Fibroblast of skin of right quadriceps (primary cell): ENCODE measurements around the gene PTPRN2.
"Not testable (repeated sequence)": the region's sequence is repeated elsewhere in the genome, so short reads cannot be mapped to it uniquely, and the experiment has no call there.

Experiments
- DNase-seq: peaks from one replicate; pipeline ENCODE4 v3.0.0-alpha.2; 2013

Gene PTPRN2

DNA sequence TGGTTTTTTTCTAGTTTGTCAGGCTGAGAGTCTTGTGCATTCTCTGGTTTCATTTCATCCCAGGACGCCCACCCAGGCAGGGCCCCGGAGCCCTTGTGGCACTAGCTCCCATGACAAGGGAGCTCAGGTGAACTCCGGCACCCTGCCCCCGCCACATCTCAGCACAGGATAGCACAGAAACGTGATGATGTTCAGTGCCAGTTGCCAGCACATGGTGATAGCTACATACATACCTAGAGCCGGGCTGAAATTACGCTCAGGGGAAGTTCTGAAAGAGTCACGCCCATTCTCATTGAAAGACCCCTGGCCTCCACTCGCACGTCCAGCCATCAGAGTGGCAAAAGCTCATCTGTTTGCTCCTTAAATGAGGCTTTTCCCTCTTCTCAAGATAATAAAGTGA lies 273.7 kb downstream of the PTPRN2 start:
- DNase-seq: no peak

GRCh38 chr7:158312789-158313188 lies 274.8 kb downstream of the PTPRN2 start:
- no peak for DNase-seq

DNA sequence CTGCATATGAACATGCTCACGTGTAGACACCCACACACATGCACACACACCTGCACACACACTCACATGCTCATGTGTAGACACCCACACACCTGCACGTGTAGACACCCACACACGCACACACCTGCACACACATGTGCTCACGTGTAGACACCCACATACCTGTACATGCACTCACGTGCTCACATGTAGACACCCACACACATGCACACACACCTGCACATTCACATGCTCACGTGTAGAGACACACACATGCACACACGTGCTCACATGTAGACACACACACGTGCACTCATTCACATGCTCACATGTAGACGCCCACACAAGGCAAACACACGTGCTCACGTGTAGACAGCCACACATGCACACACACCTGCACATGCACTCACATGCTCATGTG lies 275.8 kb downstream of the PTPRN2 start:
- DNase-seq: no peak

DNA sequence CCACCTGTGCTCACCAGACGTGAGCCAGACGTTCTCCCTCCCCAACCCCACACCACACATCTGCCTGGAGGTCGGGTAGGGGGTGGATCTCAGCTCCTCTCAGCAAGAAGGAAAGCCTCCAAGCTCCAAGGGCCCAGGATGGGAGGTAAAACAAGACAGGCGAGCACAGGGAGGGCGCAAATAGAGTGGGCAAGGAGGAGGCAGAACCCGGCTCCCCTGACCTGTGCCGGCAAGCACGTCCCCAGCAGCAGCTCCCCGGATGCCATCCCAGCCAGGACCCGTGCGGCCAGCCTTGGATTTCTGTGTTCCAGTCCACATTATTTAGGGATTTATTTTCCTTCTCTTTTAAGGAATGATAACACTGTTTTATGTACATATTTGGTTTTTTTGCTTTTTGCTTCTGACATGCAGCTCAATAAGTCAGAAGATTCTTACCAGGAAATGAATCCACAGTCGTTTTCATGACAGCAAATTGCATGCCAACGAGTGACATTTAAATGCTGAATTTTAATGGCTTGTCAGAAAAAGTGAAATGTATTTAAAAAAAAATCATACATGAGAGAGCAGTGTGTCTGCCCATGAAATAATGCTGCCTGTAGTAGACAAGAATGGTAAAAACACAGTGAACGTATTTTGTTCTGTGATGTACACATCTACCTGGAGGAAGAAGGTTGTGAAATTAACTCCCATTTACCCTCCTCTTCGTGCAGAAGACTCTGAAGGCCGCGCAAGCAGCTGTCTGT lies 276.5 kb downstream of the PTPRN2 start:
- no peak for DNase-seq

DNA sequence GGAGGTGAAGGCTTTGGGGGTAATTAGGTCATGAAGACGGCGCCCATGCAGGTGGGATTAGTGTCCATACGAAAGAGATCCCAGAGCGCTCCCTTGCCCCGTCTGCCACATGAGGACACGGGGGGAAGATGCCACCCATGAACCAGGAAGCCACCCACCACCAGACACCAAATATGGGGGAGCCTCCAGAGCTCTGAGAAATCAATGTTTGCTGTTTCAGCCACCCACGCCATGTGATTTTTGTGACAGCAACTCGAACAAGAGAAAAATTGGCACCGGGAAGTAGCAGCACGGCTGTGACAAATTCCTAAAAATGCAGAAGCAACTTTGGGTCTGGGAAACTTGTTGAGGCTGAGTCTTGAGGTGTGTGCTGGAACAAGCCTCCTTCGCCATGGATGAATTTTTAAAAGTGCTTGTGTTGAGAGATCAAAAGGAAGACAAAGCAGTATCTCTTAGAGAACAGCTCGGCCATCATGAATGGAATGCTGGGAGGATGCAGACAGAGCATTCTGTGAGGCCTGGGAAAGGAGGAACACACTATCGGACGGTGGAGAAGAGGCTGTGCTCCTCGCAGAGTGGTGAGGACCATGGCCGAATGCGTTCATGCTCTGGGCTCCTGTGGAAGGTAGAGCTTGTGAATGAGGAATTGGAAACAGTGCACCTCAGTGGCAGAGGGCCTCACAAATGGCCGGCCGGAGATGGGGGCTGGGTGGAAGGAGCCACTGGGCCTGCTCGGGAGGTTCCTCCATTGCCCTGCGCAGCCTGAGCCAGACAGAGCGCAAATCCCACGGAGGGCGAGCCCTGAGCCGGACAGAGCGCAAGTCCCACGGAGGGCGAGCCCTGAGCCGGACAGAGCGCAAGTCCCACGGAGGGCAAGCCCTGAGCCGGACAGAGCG lies 277.5 kb downstream of the PTPRN2 start:
- DNase-seq: no peak

GRCh38 chr7:158308001-158308400 lies 279.6 kb downstream of the PTPRN2 start:
- DNase-seq: no peak

DNA sequence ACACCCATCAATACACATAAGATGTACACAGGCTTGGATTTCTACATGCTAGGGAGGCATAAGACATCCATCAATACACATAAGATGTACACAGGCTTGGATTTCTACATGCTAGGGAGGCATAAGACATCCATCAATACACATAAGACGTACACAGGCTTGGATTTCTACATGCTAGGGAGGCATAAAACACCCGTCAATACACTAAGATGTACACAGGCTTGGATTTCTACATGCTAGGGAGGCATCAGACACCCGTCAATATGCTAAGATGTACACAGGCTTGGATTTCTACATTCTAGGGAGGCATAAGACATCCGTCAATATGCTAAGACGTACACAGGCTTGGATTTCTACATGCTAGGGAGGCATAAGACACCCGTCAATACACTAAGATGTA lies 283.6 kb downstream of the PTPRN2 start:
- DNase-seq: not testable (repeated sequence)

DNA sequence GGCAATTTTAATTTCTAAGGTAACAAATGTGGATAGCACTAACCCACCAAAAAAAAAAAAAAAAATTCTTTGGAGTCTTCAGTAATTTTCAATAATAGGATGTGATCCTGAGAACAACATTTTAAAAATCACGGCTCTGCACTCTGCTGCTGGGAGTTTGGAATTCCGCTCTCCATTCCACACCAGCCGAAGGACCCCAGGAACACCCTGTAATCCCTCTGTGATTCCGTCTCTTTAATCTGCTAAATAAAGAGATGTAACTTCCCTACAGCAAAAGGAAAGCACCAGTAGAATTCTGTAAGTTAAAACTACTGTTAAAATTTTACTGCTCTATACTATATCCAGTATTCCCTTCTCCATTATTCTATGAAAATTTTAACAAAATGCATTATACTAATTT lies 284.5 kb downstream of the PTPRN2 start:
- DNase-seq: no peak

GRCh38 chr7:158302274-158303070 lies 285.2 kb downstream of the PTPRN2 start:
- no peak for DNase-seq

DNA sequence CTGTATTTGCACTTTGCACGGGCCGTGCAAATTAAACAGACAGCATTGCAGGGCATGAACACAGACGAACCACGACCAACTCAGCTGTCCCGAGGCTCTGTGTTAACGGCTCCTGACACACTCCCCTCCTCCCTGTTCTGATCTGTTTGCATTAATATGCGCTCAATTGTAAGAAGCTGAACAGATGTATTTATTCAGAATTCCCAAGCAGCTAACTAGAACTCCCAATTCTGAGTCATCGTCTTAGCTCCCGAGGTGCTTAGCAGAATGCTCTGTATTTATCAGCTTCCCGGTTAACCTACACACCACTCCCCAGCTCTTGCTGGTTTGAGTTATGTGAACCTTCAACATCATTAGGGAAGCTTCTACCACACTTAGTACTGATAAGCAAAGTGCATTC lies 286.4 kb downstream of the PTPRN2 start:
- no peak for DNase-seq

GRCh38 chr7:158300427-158300826 lies 287.2 kb downstream of the PTPRN2 start:
- no peak for DNase-seq

DNA sequence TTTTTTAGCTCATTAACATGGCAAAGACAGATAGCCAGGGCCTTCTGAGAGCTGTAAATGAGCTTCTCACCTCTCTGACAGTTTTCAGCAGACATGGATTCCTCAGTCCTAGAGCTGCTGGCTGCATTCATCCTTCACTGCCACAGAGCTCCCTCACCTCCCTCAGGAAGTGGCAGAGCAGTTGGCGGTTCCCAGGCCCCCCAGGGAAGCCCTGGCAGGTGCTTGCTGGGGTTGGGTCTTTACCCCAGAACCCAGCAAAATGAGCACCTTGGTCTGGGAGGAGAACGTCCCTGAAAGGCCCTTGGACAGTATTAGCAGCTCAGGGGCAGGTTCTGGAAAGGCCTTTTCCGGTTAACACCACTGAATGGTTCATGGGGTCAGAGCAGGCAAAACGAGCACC lies 288.0 kb downstream of the PTPRN2 start:
- no peak for DNase-seq

- no peak for DNase-seq
Measured at GRCh38 chr7:158296798-158297104, 290.9 kb downstream of the PTPRN2 start.

- no peak for DNase-seq
Measured at GRCh38 chr7:158295966-158296797, 291.4 kb downstream of the PTPRN2 start.

DNA sequence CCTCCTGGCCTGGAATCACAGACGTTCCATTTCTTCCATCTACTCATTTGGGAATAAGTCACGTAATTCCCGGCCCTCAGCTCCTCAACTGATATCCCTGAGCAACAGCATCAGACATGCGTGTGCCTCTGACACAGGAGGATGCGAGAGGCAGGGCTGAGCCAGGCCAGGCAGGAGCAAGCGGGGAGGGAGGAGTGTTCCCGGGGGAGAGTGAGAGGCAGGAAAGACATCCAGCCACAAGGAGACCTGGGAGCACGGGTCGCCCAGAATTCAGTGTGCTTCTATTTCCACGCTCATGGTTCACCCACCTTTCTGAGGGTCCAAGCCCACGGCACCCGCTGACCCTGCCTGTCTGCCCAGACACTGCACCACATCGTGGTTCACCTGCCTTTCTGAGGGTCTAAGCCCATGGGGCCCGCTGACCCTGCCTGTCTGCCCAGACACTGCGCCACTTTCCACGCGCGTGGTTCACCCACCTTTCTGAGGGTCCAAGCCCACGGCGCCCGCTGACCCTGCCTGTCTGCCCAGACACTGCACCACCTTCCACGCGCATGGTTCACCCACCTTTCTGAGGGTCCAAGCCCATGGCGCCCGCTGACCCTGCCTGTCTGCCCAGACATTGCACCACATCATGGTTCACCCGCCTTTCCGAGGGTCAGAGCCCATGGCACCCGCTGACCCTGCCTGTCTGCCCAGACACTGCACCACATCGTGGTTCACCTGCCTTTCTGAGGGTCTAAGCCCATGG lies 293.0 kb downstream of the PTPRN2 start:
- DNase-seq: not testable (repeated sequence)

GRCh38 chr7:158292948-158293347 lies 294.7 kb downstream of the PTPRN2 start:
- no peak for DNase-seq

DNA sequence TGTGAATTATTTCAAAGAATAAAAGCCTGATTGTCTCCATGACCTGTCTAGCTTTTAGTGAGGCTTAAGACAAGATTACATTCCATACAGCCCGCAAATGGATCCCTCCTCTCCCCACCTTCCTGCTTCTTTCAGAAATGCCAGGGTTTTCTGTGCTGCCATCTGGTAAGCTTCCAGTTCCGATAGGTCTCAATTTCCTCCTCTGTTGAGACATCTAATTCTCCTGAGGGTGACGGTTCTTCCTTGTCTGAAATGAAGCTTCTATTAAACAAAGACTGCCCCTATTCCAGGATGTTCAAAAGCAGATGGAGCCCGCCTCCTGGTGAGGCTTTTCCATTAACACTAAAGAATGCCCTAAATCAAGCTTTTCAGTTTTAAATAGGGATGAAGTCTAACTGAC lies 295.6 kb downstream of the PTPRN2 start:
- no peak for DNase-seq

GRCh38 chr7:158289761-158290523 lies 297.7 kb downstream of the PTPRN2 start:
- no peak for DNase-seq

GRCh38 chr7:158289231-158289630 lies 298.4 kb downstream of the PTPRN2 start:
- DNase-seq: no peak

GRCh38 chr7:158286210-158286609 lies 301.4 kb downstream of the PTPRN2 start:
- no peak for DNase-seq

GRCh38 chr7:158285383-158285770 lies 302.2 kb downstream of the PTPRN2 start:
- DNase-seq: no peak
